ENCODE measurements around the gene RNF44.
A peak's percentile ranks its signal among the peaks of the same experiment; 100 is the strongest.
"Not testable (repeated sequence)": the region's sequence is repeated elsewhere in the genome, so short reads cannot be mapped to it uniquely, and the experiment has no call there.

The RNF44 gene

GRCh38 chr5:176517053-176517661 lies 20.0 kb downstream of the RNF44 start:
- DNase-seq = no peak

DNA sequence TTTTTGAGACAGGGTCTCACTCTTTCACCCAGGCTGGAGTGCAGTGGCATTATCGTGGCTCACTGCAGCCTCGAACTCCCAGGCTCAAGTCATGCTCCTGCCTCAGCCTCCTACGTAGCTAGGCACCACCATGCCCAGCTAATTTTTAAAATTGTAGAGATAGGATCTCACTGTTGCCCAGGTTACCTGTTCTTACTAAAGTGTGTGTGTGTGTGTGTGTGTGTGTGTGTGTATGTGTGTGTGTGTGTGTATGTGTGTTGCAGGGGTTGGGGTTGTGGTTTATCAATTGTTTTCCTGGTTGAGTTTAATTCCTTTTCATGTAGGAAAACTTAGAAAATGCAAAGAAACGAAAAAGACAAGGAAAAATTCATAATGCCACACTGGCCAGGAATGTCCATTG lies 21.8 kb downstream of the RNF44 start:
- DNase-seq = no peak

GRCh38 chr5:176514244-176514950 lies 22.8 kb downstream of the RNF44 start:
- no peak for DNase-seq

DNA sequence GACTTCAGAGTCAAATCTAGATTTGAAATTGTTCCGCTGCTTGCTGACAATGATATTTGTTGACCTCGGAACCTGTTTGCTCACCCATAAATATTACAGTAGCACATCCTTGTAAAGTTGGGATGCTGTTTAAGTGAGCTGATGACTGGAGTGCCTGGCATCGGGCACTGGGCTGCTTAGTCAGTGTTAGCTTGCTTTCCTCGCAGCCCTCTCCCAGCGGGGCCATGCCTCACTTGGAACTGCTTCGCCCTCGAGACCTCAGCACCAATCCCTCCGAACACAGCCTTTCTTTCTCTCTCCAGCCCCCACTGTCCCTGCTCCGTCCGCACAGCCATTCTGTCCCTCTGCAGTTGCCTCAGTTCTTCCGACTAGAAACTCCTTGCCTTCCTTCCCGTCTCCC lies 23.4 kb downstream of the RNF44 start:
- DNase-seq = no peak

- no peak for DNase-seq
Observed at GRCh38 chr5:176508603-176509002, 28.6 kb downstream of the RNF44 start.

- peak in 1 of 14 donors; percentile 19 for DNase-seq
Observed at GRCh38 chr5:176507911-176508310, 29.3 kb downstream of the RNF44 start.

- DNase-seq = no peak
Observed at GRCh38 chr5:176503496-176503895, 33.7 kb downstream of the RNF44 start.

- no peak for DNase-seq
Observed at GRCh38 chr5:176501333-176501732, 35.9 kb downstream of the RNF44 start.

DNA sequence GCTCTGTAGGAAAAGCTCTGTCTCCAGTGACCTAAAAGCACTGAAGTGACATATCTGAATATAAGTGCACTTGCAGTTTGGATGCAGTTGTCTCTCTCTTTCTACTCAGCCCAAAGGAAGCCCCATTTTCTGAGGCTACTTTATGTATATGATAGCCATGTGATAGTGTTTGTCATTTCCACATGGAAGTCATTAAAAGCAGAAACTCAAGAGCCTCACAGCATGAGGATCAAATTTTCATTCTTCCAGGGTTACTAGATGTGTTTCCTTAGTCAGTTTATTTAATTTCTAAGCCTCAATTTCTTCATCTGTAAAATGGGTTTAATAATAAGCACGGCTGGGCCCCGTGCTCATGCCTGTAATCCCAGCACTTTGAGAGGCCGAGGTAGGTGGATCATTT lies 36.7 kb downstream of the RNF44 start:
- DNase-seq = no peak

DNA sequence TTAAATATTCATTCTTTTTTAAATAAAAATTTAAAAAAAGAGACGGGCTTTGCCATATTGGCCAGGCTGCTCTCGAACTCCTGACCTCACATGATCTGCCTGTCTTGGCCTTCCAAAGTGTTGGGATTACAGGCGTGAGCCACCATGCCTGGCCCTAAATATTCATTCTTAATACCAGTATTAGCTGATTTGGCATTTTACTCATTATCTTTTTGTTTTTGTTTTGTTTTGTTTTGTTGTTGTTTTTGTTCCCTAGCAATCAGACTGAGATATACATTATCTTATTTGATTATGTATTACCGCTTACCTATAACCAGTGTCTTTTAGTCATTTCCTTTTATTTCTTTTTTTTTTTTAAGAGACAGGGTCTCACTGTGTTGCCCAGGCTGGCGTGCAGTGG lies 37.9 kb downstream of the RNF44 start:
- DNase-seq = no peak

DNA sequence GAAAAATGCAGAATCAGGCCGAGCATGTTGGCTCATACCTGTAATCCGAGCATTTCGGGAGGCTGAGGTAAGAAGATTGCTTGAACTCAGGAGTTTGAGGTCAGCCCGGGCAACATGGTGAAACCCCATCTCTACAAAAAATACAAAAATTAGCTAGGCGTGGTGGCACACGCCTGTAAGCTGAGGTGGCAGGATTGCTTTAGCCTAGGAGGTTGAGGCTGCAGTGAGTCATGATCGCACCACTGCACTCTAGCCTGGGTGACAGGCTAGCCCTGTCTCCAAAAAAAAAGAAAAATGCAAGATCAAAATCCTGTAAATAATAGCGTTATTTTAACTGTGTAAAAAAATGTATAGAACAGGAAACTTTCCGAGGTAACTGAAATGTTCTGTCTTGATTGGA lies 39.4 kb downstream of the RNF44 start:
- no peak for DNase-seq

GRCh38 chr5:176492431-176492830 lies 44.8 kb downstream of the RNF44 start:
- DNase-seq = no peak

GRCh38 chr5:176491901-176492300 lies 45.3 kb downstream of the RNF44 start:
- DNase-seq = no peak

GRCh38 chr5:176491101-176491502 lies 46.1 kb downstream of the RNF44 start:
- no peak for DNase-seq

DNA sequence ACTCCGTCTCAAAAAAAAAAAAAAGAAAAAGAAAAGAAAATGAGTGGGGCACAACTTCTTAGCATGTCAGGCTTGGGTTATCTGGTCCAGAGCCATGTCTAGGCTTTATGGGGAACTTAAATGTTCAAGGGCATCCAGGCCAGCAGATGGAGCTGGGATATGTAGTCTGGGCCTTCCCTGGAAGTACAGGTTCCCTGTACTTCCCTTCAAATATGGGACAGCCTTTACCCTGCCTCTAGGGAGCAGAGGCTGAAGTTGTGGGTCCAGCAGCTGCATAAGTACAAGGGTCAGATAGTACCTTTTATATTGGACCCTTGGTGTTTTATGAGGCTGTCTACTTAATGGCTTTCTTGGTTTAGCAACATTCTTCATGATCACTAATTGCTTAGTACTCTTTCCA lies 46.9 kb downstream of the RNF44 start:
- no peak for DNase-seq

- DNase-seq = no peak
Observed at GRCh38 chr5:176489077-176489476, 48.1 kb downstream of the RNF44 start.

GRCh38 chr5:176487160-176487559 lies 50.0 kb downstream of the RNF44 start:
- DNase-seq = not testable (repeated sequence)

- no peak for DNase-seq
Observed at GRCh38 chr5:176486189-176486757, 50.9 kb downstream of the RNF44 start.

- no peak for DNase-seq
Observed at GRCh38 chr5:176485176-176485575, 52.0 kb downstream of the RNF44 start.

GRCh38 chr5:176481711-176482110 lies 55.5 kb downstream of the RNF44 start:
- DNase-seq = no peak
